Kidney (tissue), 14 donors: Measurements from ENCODE around the gene RP9. TPM values are rescaled to one million over a fixed set of nuclear protein-coding genes. Genes with fewer than 3 reads are reported as not detected.

Experiments used
- DNase-seq, 5 donors: peaks; one replicate each; pipeline ENCODE4 v3.0.0-alpha.2; 2013 to 2020
- FAIRE-seq: peaks from 2 replicates; lab custom pipeline; 2012; peaks lifted over from hg19 to GRCh38; lab: Jason Lieb, UNC
- H3K27ac ChIP-seq, 2 donors: one replicate each; pipeline ENCODE4 v1.7.0; 2013; ENCODE audit warnings: low read depth in 2 of 2, low read length in 2 of 2, inconsistent platforms in 1 of 2
- H3K27me3 ChIP-seq: one replicate; pipeline ENCODE4 v1.7.1; 2013; ENCODE audit warnings: low read length, inconsistent platforms; ENCODE audit not compliant: control insufficient read depth, insufficient read depth
- H3K36me3 ChIP-seq, 3 donors: one replicate each; pipeline versions ENCODE4 v1.7.0 to v1.7.1; 2013; ENCODE audit warnings: low read length in 3 of 3, control low read depth in 1 of 3, inconsistent platforms in 1 of 3; ENCODE audit not compliant: insufficient read depth in 3 of 3, control insufficient read depth in 2 of 3
- H3K4me1 ChIP-seq, 3 donors: one replicate each; pipeline versions ENCODE4 v1.7.0 to v1.7.1; 2013; ENCODE audit warnings: low read length in 3 of 3, inconsistent platforms in 1 of 3, low read depth in 1 of 3; ENCODE audit not compliant: control insufficient read depth in 2 of 3, insufficient read depth in 2 of 3
- H3K4me3 ChIP-seq, 3 donors: one replicate each; pipeline versions ENCODE4 v1.7.0 to v1.8.1; 2013; ENCODE audit warnings: low read length in 3 of 3, control low read depth in 1 of 3, inconsistent platforms in 1 of 3
- H3K9ac ChIP-seq, 3 donors: one replicate each; pipeline versions ENCODE4 v1.7.0 to v1.7.1; 2013; ENCODE audit warnings: low read length in 3 of 3, control low read depth in 1 of 3, inconsistent platforms in 1 of 3
- H3K9me3 ChIP-seq, 3 donors: one replicate each; pipeline versions ENCODE4 v1.7.0 to v1.7.1; 2013; ENCODE audit warnings: low read length in 3 of 3, control low read depth in 1 of 3, inconsistent platforms in 1 of 3; ENCODE audit not compliant: control insufficient read depth in 2 of 3, insufficient read depth in 1 of 3
- intact Hi-C: fragments of 100-400 bp; cut with DNase I; formaldehyde crosslinking; loops from one replicate; pipeline ENCODE4 v1.11.1; 2022
- polyA plus RNA-seq: library from polyadenylated mRNA; stranded (reverse); fragments of 350-450 nt; fragmentation: Illumina TruSeq; extraction: RNeasy Lipid Tissue Mini Kit (QIAGEN cat#74804); gene quantifications from one replicate; pipeline ENCODE4 v1.2.3, GENCODE V29; 2014; ENCODE audit warnings: low read depth, low replicate concordance; ENCODE audit not compliant: insufficient read depth
- total RNA-seq: library from RNA; stranded (reverse); fragmentation: NEBNext Ultra II Directional; extraction: Animal tissue kit (Norgen Biotek cat#: 25700); gene quantifications from one replicate; pipeline ENCODE4 v1.2.1, GENCODE V29; 2021
- TF ChIP-seq, protein P1 (sequence below): IDR thresholded peaks from 3 replicates; pipeline ENCODE4 v1.5.1; 2012; ENCODE audit warnings: mild to moderate bottlenecking, moderate library complexity, borderline replicate concordance; ENCODE audit not compliant: insufficient read depth; ENCODE audit errors: extremely low read depth
- donor health status: control.
- donor health status: control.
- donor health status: control.
- donor health status: control.
- donor health status: control.
- donor health status: DM: yes; HTN: yes; CAD: no.
- donor health status: Normal renal cell carcinoma (clear cell type).

The RP9 gene
- total and polyA plus RNA-seq, 2 donors from 2014 or later = 11.3 to 26.1 TPM

DNA sequence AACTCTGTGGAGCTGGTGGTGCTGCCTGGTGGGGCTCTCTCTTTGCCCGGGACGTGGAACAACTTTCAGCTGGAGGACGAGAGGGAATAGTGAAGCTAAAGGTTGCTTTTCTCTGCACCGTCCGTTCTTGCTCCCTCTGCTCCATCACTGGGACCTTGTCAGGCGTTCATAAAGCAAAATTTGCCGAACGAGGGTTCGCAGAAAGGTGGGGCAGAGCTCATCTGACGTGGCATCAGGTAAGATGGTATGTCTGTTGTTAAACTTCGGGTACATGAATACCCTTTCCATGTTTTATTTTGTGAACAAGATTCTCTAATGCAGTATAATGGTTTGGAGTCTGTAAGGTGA is 20.6 kb upstream of the RP9 start:
- Histone ChIP-seq H3K4me1 (peaks cover 0 to 11% (median 8%) of the 10 kb centered on the region in 3 donors), H3K4me3 (peak overlapping the region; percentile 89 to 99 (median 98)), H3K9me3 (no peaks in the 10 kb centered on the region), H3K9ac (peak overlapping the region; percentile 37 to 98 (median 79)), H3K27ac (peak overlapping the region in 1 of 2 donors; percentile 91), H3K27me3 (no peaks in the 10 kb centered on the region), H3K36me3 (no peaks in the 10 kb centered on the region)
- intact Hi-C loops = no loop called here
- TF ChIP-seq, protein P1, sequence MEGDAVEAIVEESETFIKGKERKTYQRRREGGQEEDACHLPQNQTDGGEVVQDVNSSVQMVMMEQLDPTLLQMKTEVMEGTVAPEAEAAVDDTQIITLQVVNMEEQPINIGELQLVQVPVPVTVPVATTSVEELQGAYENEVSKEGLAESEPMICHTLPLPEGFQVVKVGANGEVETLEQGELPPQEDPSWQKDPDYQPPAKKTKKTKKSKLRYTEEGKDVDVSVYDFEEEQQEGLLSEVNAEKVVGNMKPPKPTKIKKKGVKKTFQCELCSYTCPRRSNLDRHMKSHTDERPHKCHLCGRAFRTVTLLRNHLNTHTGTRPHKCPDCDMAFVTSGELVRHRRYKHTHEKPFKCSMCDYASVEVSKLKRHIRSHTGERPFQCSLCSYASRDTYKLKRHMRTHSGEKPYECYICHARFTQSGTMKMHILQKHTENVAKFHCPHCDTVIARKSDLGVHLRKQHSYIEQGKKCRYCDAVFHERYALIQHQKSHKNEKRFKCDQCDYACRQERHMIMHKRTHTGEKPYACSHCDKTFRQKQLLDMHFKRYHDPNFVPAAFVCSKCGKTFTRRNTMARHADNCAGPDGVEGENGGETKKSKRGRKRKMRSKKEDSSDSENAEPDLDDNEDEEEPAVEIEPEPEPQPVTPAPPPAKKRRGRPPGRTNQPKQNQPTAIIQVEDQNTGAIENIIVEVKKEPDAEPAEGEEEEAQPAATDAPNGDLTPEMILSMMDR = no peak
- FAIRE-seq (no peak), DNase-seq (no peak)

DNA sequence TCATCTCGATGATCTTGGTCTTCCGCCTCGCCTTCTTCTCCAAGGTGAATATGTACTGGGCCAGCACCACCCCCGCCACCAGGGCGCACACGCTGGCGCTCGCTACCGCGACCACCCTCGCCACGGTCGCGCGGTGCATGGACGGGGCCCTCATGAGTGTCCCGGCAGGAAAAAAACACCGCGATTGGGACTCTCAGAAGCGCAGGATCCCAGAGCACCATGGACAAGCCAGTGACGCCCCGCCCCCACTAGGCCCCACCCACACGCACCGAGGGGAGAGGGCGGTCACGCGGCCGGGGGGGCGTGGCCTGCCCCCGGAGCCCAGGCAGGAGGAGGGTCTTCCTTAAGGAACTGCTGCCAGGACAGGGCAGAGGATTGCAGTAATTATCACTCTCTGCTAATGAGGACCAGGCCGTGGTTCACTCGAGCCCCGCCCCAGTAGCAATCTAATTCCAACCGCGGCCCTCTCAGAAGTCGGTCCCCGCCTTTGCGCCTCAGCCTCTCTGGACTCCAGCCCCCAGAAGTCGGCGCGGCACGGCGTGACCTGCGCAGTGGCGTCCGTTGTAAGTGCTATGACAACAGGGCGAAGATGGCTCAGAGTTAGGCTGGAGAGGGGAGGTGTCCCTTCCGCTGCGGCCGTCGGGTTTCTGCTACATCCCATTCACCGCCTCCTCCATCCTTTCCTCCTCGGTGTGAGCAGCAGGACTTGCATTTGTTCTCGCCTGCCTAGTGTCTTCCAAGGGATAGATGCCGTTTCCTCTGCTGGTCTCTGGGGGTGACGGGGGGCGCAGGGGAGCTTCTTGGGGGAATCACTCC is 20.0 kb upstream of the RP9 start, which contains the start of gene BBS9:
BBS9 (plus strand) TSS at position 575 of the 816 bp plus-strand sequence. CDS start 16,689 bp downstream, outside the sequence.
- DNase-seq (peak; percentile 96 to 98 (median 97)), FAIRE-seq (no peak)
- Histone ChIP-seq H3K27ac (peak within 1 kb of the TSS; percentile 88 to 91), H3K36me3 (no peaks in the 10 kb centered on the region), H3K9me3 (no peaks in the 10 kb centered on the region), H3K9ac (peak within 1 kb of the TSS; percentile 37 to 98 (median 79)), H3K4me3 (peak within 1 kb of the TSS; percentile 89 to 99 (median 98)), H3K4me1 (peaks cover 0 to 11% (median 8%) of the 10 kb centered on the region in 3 donors), H3K27me3 (no peaks in the 10 kb centered on the region)
- intact Hi-C loops = no loop called here
- TF ChIP-seq, protein P1 = no peak

DNA sequence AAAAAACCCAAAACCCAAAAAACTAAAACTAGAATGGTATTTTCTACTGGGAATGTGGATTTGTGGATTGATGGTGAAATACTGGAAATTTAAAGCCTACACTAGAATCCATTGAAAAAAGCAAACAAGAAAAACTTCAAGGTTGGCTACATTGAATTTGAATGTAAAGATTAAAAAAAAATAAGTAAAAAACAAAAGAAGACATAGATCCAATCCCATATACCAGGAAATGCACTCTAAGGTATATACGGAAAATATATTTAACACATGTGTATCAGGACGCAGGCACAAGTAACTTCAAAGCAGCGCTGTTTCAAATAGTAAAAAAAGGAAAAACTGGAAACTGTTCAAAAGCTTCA is 19.4 kb upstream of the RP9 start:
- FAIRE-seq (no peak), DNase-seq (no peak)
- Histone ChIP-seq H3K27me3 (no peaks in the 10 kb centered on the region), H3K9me3 (no peaks in the 10 kb centered on the region), H3K4me3 (peak overlapping the region; percentile 89 to 99 (median 98)), H3K4me1 (peaks cover 0 to 11% (median 8%) of the 10 kb centered on the region in 3 donors), H3K36me3 (no peaks in the 10 kb centered on the region), H3K9ac (peak overlapping the region; percentile 37 to 98 (median 71)), H3K27ac (peak overlapping the region in 1 of 2 donors; percentile 91)
- intact Hi-C loops = no loop called here
- TF ChIP-seq, protein P1 = no peak
